IPS-NIHi11 (cell line): ENCODE measurements around the gene PAK4.

Source experiments
- DNase-seq: peaks from one replicate; pipeline ENCODE4 v3.0.0; 2012; ENCODE audit warnings: mixed read lengths, low spot score

PAK4 gene

GRCh38 chr19:39146686-39147450 lies 21.3 kb downstream of the PAK4 start:
- no peak for DNase-seq

DNA sequence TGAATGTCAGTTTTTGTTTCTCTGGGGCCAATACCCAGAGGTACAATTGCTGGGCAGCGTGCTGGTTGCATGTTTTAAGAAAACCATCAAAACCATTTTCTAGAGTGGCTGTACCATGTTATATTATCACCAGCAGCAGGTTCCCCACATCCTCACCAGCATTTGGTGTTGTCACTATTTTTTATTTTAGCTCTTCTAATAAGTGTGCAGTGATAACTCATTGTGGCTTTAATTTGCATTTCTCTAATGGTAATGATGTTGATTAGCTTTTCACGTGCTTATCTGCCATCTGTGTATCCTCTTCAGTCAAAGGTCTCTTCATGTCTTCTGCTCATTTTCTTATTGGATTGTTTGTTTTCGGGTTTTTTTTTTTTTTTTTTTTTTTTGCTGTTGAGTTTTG lies 21.9 kb downstream of the PAK4 start:
- no peak for DNase-seq

DNA sequence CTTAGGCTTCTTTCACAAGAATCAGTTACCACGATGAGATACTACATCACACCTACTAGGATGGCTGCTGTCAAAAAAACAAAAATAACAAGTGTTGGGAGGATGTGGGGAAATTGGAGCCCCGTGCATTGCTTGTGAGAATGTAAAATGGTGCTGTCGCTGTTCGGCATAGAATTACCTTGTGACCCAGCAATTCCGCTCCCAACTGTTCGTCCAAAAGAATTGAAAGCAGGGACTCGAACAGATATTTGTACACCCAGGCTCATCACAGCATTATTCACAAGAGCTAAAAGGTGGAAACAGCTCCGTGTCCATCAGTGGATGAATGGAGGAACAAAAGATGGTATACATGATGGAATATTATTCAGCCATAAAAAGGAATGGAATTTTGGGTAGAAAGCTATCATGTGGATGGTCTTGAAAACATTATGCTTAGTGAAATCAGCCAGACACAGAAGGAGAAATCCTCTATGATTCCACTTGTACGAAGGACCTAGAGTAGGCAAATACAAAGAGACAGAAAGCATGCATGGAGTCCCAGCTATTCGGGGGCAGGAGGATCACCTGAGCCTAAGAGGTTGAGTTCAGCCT lies 23.4 kb downstream of the PAK4 start:
- no peak for DNase-seq

DNA sequence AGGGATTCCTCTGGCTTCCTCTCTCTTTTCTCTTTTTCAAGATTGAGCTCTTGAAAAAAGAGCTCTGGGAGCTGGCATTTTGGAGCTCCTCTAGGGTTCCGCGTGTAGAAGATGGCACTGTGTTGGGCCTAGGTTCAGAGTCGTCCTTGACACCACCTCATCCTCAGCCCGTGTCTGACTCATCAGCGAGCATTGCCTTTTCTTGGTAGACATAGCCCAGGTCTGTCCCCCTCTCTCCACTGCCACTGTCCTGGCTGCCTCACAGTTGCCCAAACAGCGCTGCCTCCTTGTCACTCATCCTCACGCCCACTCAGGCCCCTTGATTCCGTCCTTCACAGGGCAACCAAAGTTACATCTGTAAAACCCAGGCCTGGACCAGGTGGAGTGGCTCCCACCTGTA lies 24.6 kb downstream of the PAK4 start:
- DNase-seq = no peak

GRCh38 chr19:39150807-39151600 lies 25.4 kb downstream of the PAK4 start:
- DNase-seq = no peak

DNA sequence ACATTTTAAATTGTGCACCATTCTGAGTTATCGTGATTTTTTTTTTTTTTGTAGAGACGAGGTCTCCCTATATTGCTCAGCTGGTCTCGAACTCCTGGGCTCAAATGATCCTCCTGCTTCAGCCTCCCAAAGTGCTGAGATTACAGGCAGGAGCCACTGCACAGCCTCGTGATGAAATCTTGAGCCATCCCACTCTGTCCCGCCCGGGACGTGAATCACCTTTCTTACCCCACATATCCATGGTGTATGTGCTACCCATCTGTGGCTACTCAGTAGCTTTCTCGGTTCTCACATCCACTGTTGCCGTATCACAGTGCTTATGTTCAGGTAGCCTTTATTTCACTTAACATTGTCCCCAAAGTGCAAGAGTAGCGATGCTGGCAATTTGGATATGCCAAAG lies 26.5 kb downstream of the PAK4 start:
- DNase-seq = no peak

DNA sequence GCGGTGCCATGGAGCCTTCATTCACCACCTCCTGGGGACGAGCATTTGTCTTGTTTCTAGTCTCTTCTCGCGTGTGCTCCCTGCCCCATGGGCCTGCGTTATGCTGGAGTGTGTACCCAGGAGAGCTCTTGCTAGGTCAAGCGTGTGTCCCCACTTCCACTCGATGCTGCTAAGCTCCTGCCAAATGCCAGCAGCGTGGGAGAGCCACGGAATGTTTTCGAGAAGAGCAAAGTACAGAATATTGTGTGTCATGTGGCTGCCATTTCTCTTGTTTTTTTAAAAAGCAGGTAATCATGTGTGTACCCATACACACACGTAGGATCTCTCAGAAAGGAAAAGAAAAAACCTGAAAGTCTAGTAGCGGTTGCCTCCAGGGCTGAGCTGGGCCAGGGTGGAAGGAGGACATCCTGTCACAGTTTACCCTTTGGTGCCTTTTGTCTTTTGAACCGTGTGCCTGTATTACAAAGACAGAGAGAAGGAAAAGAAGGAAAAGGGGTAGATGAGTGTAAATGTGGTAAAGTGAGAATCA lies 28.6 kb downstream of the PAK4 start:
- DNase-seq = no peak

- peak; percentile 87 for DNase-seq
Measured at GRCh38 chr19:39154629-39155100, 29.1 kb downstream of the PAK4 start.

- no peak for DNase-seq
Measured at GRCh38 chr19:39155114-39155700, 29.6 kb downstream of the PAK4 start.

DNA sequence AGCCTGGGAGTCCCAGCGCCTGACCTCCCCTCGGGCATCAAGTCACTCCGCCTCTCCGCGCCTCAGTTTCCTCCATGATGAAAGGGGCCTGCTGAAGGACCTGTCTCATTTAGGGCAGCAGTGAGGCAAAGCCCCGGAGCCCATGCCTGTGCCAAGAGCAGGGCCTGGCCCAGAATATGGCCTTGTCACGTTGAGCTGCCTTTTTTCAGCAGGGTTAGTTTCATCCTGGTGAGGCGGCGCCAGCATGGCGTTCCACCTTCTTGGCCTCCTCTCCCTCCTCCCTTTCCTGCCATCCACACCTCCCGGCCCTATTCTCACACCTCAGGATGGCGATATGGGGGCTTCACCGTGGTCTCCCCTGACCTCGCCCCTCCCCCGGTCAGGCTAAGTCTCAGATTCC lies 30.2 kb downstream of the PAK4 start:
- no peak for DNase-seq

GRCh38 chr19:39156326-39157230 lies 31.0 kb downstream of the PAK4 start:
- peak; percentile 63 for DNase-seq

DNA sequence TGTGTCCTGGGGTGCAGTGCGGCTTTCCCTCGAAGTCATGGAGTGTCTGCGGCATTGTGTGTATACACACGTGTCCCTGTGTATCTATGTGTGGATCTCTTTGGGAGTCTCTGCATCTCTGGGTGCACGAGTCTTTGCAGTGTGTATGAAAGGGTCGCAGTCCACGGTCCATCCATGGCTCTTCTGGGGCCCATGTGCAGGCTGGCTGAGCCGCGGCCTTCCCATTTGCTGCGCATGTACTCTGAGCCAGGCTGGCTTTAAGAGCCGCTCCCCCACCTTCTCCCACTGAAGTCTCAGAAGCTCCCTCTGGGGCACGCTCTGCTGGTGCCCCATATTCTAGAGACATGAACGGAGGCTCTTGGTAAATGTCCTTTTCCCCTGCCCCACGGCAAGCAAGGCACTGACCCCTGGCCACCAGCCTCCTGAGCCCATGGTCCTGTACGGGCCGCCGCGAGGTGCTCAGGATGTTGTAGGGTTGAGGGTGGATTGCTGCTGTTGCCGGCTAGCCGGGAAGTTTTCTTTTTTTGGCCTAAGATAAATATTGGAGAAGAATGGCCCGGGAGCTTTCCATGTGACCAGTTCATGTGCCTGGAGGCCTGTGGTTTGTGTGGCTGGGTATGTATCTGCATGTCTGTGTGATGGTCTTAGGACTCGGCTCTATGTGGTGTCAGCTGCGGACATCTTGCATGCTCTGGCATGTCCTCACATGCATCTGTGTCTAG lies 31.9 kb downstream of the PAK4 start:
- DNase-seq = no peak

GRCh38 chr19:39157997-39158389 lies 32.4 kb downstream of the PAK4 start:
- no peak for DNase-seq

DNA sequence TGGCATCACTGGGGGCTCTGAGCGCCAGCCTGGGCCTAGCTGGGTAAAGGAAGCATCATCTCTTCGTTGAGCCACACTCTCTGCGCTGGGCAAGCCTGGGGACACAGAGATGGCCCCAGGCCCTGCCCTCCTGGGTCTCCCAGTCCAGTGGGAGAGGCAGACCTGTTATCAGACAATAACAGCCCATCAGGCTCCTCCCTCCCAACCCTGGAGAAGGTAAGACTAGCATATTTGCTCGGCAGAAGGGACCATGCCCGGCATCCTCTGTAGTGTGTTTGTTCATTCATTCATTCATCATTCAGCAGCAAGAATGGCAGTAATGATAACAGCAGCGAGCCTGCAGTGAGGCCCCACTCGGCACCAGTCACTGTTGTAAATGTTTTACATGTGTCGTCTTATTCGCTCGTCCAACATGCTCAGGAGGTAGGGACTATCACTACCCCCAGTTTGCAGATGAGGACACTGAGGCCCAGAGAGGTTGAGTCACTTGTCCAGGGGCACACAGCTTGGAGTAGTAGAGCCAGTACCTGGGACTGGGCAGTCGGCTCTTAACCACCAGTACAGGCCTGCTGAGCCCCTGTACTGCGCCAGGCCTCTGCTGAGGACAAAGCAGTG lies 33.2 kb downstream of the PAK4 start:
- no peak for DNase-seq

DNA sequence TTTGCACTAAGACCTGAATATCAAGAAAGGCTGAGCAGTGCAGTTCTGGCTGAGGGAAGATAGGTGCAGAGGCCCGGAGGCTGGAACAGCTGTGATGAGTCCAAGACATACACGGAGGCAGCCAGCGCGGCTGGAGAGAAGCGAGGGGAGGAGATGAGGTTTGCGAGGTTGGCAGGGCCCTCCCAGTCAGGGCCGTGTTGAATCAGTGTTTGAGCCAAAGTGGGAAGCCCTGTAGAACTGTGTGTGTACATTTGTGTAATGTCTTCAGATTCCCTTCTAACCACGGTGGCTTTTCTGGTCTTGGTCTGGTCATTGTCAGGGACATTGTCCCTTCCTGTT lies 34.9 kb downstream of the PAK4 start:
- no peak for DNase-seq

DNA sequence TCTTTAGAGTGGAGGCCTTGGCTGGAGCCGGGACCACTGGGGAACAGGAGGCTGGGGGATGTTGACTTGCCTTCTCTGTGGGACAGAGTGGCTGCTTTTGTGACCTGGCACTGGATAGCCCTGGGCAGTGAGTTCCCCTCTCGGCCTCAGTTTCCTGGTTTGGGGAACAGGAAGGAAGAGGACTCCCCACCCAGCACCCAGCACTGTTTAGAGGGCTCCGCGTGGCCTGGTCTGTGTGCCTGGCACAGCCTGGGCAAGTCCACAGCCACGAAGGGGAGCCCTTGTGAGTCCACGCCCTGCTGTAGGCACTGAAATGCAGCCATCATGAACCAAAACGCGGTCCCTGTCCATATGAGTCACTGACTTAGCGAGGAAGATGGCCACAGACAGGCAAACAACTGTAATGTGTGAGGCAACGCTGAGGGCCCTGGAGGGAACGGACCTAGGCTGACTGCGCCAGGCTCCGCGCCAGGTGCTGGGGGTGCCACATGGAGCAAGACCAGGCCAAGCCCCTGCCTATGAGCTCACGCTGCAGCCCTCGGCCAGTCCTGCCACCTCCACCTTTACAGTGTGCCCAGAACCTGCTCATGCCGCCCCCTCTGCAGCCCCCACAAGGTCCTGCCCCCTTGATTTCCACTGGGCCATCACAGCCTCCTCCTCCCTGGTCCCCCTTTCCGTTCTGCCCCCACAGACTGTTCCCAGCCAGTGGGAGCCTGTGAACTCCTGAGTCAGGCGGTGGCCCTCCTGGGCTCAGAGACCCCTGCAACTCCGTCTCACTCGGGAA lies 35.5 kb downstream of the PAK4 start:
- no peak for DNase-seq

DNA sequence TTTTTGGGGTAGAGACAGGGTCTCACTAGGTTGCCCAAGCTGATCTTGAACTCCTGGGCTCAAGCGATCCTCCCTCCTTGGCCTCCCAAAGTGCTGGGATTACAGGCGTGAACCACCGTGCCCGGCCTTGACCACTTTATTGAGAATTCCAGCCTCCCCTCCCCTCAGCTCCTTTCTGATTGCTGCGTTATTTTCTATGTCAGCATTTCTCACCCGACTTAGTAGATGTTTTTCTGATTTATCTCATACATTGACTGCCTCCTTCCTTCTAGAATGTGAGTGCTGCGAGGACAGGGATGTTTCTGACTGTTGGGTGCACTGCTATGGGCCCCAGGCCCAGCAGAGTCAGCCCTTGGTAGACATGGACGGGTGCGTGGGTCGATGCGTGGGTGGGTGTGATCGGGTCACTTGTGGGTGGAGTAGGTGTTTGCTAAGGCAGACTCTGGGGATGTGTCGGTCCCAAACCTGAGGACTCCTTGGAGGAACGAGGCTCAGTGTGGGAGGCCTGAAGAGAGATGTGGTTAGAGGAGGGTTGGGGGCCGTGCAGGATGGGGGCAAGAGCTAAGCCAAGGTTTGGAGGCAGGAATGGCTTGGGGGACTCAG lies 37.0 kb downstream of the PAK4 start:
- no peak for DNase-seq

DNA sequence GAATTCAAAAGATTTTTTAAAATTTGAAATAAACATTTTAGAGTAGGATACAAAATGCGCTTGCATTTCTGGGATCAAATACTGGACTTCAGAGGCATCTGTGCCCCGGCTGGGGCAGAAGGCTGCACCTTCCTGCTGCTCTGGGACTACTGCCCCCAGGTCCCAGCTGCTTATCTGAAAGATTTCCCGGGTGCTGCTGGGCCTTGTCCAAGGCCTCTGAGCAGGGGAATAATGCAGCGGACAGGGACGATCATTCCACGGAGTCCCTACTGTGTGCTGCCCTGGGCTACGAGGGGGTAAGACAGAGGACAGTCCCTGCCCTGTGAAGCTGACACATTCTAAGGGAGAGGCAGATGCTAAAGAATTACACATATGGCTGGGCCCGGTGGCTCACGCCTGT lies 38.0 kb downstream of the PAK4 start:
- DNase-seq = no peak

DNA sequence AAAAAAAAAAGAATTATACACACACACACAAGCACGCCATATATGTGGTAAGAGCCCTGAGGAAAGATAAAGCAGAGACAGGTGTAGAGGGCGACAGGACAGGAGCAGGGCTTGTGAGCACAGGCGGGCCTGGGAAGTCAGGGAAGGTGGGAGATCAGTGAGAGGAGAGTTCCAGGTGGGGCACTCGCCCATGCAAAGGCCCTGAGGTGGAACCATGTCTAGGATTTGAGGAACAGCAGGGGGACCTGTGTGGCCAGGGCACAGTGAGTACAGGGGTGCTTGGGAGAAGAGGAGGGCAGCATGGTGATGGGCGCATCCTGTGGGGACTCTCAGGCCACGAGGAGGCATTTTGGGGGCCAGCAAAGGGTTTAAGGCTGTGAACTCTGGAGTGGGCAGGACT lies 38.7 kb downstream of the PAK4 start:
- DNase-seq = no peak
